ENCODE measurements around the gene GPC1. TPM values are rescaled to one million over a fixed set of nuclear protein-coding genes. Genes with fewer than 3 reads are reported as not detected.

GPC1 gene
- total and polyA plus RNA-seq, 2 donors (not counting 1 experiment from before 2014, with no cell fraction given), result 147 to 218 TPM

DNA sequence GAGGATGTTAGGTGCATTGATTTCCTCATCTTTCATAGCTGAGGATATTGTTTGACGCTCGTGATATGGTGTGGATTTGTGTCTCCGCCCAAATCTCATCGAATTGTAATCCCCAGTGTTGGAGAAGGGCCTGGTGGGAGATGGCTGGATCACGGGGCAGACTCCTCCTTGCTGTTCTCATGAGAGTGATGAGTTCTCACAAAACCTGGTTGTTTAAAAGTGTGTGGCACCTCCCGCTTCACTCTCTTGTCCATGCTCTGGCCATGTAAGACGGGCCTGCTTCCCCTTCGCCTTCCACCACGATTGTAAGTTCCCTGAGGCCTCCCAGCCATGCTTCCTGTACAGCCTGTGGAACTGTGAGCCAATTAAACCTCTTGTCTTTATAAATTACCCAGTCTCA is 28.4 kb upstream of the GPC1 start:
- H4K20me1 ChIP-seq (ENCODE audit: control insufficient read depth, extremely low read depth, insufficient read depth, low read length), result no peaks in the 10 kb centered on the region
- H2AFZ ChIP-seq (ENCODE audit: low read length), result no peak overlapping the region
- TF ChIP-seq CTCF (conservative IDR thresholded peaks at IDR 0.05 in 1 of 2, IDR thresholded peaks at IDR 0.05 in 1 of 2; ENCODE audit: low read depth in 1 of 2, low read length in 2 of 2), result no peak
- TF ChIP-seq EZH2 (IDR thresholded peaks at IDR 0.05; ENCODE audit: low read length, missing control alignments), result no peak
- H3K79me2 ChIP-seq (ENCODE audit: control insufficient read depth, insufficient read depth, low read length), result no peaks in the 10 kb centered on the region
- no peak overlapping the region for H3K4me2 ChIP-seq (ENCODE audit: extremely low read depth, insufficient read depth, low read length)
- H3K4me1 ChIP-seq (ENCODE audit: control insufficient read depth, extremely low read depth, insufficient read depth, low read length), result no peaks in the 10 kb centered on the region
- no peak overlapping the region for H3K9ac ChIP-seq (ENCODE audit: insufficient read depth, low read length)
- H3K36me3 ChIP-seq (ENCODE audit: control insufficient read depth, insufficient read depth, low read length), result no peaks in the 10 kb centered on the region
- H3K4me3 ChIP-seq (replicated peaks in 1 of 4; ENCODE audit: control extremely low read depth in 1 of 4, insufficient read depth in 1 of 4, low read depth in 3 of 4, low read length in 4 of 4), result no peak overlapping the region
- H3K9me3 ChIP-seq (ENCODE audit: control insufficient read depth, insufficient read depth, low read depth, low read length), result no peaks in the 10 kb centered on the region
- no peaks in the 10 kb centered on the region for H3K27me3 ChIP-seq (ENCODE audit: control insufficient read depth, insufficient read depth, low read length)
- DNase-seq (ENCODE audit: low read depth in 2 of 2), result no peak
- H3K27ac ChIP-seq (ENCODE audit: insufficient read depth, low read length), result no peak overlapping the region

DNA sequence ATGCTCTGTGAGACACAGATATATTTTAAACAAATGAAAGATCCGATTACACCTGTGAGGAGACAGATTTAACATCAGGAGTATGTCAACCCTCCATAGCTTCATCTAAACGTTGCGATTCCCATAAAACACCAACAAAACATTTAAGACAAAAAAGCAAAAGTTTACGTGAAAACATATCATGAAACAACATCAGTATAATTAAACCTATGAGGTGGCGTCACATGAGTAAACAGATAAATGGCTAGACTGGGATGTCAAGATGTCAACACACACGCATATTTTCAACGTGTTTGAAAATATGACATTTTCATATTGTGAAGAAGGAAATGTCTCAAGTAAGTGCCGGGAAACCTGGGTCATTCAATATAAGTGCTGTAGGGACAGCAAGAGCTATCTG is 25.5 kb upstream of the GPC1 start:
- no peak overlapping the region for H3K9ac ChIP-seq (ENCODE audit: insufficient read depth, low read length)
- no peak for DNase-seq (ENCODE audit: low read depth in 2 of 2)
- H3K36me3 ChIP-seq (ENCODE audit: control insufficient read depth, insufficient read depth, low read length), result no peaks in the 10 kb centered on the region
- no peak overlapping the region for H3K4me3 ChIP-seq (replicated peaks in 1 of 4; ENCODE audit: control extremely low read depth in 1 of 4, insufficient read depth in 1 of 4, low read depth in 3 of 4, low read length in 4 of 4)
- no peaks in the 10 kb centered on the region for H4K20me1 ChIP-seq (ENCODE audit: control insufficient read depth, extremely low read depth, insufficient read depth, low read length)
- H3K27ac ChIP-seq (ENCODE audit: insufficient read depth, low read length), result no peak overlapping the region
- no peaks in the 10 kb centered on the region for H3K4me1 ChIP-seq (ENCODE audit: control insufficient read depth, extremely low read depth, insufficient read depth, low read length)
- H3K4me2 ChIP-seq (ENCODE audit: extremely low read depth, insufficient read depth, low read length), result no peak overlapping the region
- no peak for TF ChIP-seq EZH2 (IDR thresholded peaks at IDR 0.05; ENCODE audit: low read length, missing control alignments)
- H3K79me2 ChIP-seq (ENCODE audit: control insufficient read depth, insufficient read depth, low read length), result no peaks in the 10 kb centered on the region
- no peaks in the 10 kb centered on the region for H3K27me3 ChIP-seq (ENCODE audit: control insufficient read depth, insufficient read depth, low read length)
- no peaks in the 10 kb centered on the region for H3K9me3 ChIP-seq (ENCODE audit: control insufficient read depth, insufficient read depth, low read depth, low read length)
- no peak overlapping the region for H2AFZ ChIP-seq (ENCODE audit: low read length)

DNA sequence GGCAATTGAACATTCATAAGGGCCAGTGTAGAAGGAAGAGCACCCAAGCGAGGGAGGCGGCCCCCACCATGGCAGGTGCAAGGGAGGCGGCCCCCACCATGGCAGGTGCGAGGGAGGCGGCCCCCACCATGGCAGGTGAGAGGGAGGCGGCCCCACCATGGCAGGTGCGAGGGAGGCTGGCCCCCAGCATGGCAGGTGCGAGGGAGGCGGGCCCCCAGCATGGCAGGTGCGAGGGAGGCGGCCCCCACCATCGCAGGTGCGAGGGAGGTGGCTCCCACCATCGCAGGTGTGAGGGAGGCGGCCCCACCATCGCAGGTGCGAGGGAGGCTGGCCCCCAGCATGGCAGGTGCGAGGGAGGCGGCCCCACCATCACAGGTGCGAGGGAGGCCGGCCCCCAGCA is 24.7 kb upstream of the GPC1 start:
- H2AFZ ChIP-seq (ENCODE audit: low read length), result no peak overlapping the region
- no peaks in the 10 kb centered on the region for H4K20me1 ChIP-seq (ENCODE audit: control insufficient read depth, extremely low read depth, insufficient read depth, low read length)
- H3K4me1 ChIP-seq (ENCODE audit: control insufficient read depth, extremely low read depth, insufficient read depth, low read length), result no peaks in the 10 kb centered on the region
- H3K36me3 ChIP-seq (ENCODE audit: control insufficient read depth, insufficient read depth, low read length), result no peaks in the 10 kb centered on the region
- H3K9ac ChIP-seq (ENCODE audit: insufficient read depth, low read length), result no peak overlapping the region
- no peaks in the 10 kb centered on the region for H3K9me3 ChIP-seq (ENCODE audit: control insufficient read depth, insufficient read depth, low read depth, low read length)
- DNase-seq (ENCODE audit: low read depth in 2 of 2), result no peak
- no peak overlapping the region for H3K27ac ChIP-seq (ENCODE audit: insufficient read depth, low read length)
- H3K79me2 ChIP-seq (ENCODE audit: control insufficient read depth, insufficient read depth, low read length), result no peaks in the 10 kb centered on the region
- H3K4me2 ChIP-seq (ENCODE audit: extremely low read depth, insufficient read depth, low read length), result no peak overlapping the region
- H3K4me3 ChIP-seq (replicated peaks in 1 of 4; ENCODE audit: control extremely low read depth in 1 of 4, insufficient read depth in 1 of 4, low read depth in 3 of 4, low read length in 4 of 4), result no peak overlapping the region
- TF ChIP-seq EZH2 (IDR thresholded peaks at IDR 0.05; ENCODE audit: low read length, missing control alignments) (no peak), CTCF (conservative IDR thresholded peaks at IDR 0.05 in 1 of 2, IDR thresholded peaks at IDR 0.05 in 1 of 2; ENCODE audit: low read depth in 1 of 2, low read length in 2 of 2) (no peak)
- no peaks in the 10 kb centered on the region for H3K27me3 ChIP-seq (ENCODE audit: control insufficient read depth, insufficient read depth, low read length)

All from fibroblast of lung (primary cell).